Panc1 (cell line): ENCODE measurements around the gene TBC1D7. TPM values are rescaled to one million over a fixed set of nuclear protein-coding genes. Genes with fewer than 3 reads are reported as not detected.

ENCODE experiments used
- ATAC-seq: fragments of 200-7000 bp; cut with Tn5 transposase; 2 replicates; pipeline ENCODE4 v1.9.1; 2020; ENCODE audit warnings: mild to moderate bottlenecking, moderate library complexity
- BruUV-seq: library from RNA; stranded (reverse); fragments of 400-500 nt; replicated peaks from 2 replicates; lab custom pipeline; 2021; lab: Mats Ljungman, UMichigan
- CTCF ChIA-PET: fragments of 300-600 bp; sonication (Branson Sonifier 250); formaldehyde crosslinking; loops from one replicate; lab custom pipeline; 2022; ENCODE audit warnings: antibody characterized with exemption; lab: Charles Lee
- POLR2A ChIA-PET: fragments of 300-600 bp; sonication (Branson Sonifier 250); formaldehyde crosslinking; loops from one replicate; lab custom pipeline; 2022; ENCODE audit warnings: antibody characterized with exemption; lab: Charles Lee
- DNase-seq: peaks from one replicate; pipeline ENCODE4 v3.0.0-alpha.2; 2010; ENCODE audit warnings: low read depth, low spot score
- H3K27ac ChIP-seq: 2 replicates; pipeline ENCODE4 v1.5.1; 2011; ENCODE audit warnings: mild to moderate bottlenecking, low read length, inconsistent platforms
- H3K27me3 ChIP-seq: fragments of 200-500 bp; sonication (Bioruptor generic); 2 replicates; pipeline ENCODE4 v1.6.0; 2014; ENCODE audit warnings: low read length, inconsistent platforms; ENCODE audit not compliant: control insufficient read depth, insufficient read depth
- H3K36me3 ChIP-seq: fragments of 200-500 bp; sonication (Bioruptor generic); 2 replicates; pipeline ENCODE4 v1.5.1; 2014; ENCODE audit warnings: inconsistent platforms, mild to moderate bottlenecking, low read length, moderate library complexity; ENCODE audit not compliant: control insufficient read depth, insufficient read depth
- H3K4me1 ChIP-seq: 2 replicates; pipeline ENCODE4 v1.5.1; 2011; ENCODE audit warnings: inconsistent platforms, mild to moderate bottlenecking, low read length, moderate library complexity; ENCODE audit not compliant: control insufficient read depth, insufficient read depth
- H3K4me3 ChIP-seq, 2 experiments: 2 replicates each; pipeline ENCODE4 v1.5.1; 2011 to 2012; ENCODE audit warnings: low read depth in 2 of 2, low read length in 2 of 2, mild to moderate bottlenecking in 2 of 2, inconsistent platforms in 1 of 2, moderate library complexity in 1 of 2
- H3K9me3 ChIP-seq: fragments of 200-500 bp; sonication (Bioruptor generic); 2 replicates; pipeline ENCODE4 v1.5.1; 2014; ENCODE audit warnings: low read depth, mild to moderate bottlenecking, inconsistent platforms, low read length, moderate library complexity; ENCODE audit not compliant: control insufficient read depth, insufficient read depth
- CTCF ChIP-seq: fragments of 450-650 bp; IDR thresholded peaks from 2 replicates; pipeline ENCODE4 v1.5.1; 2017; ENCODE audit warnings: mild to moderate bottlenecking
- POLR2AphosphoS5 ChIP-seq: IDR thresholded peaks from 2 replicates; pipeline ENCODE4 v1.6.1; 2012; ENCODE audit warnings: mild to moderate bottlenecking, low read depth, low read length, moderate library complexity
- SIN3A ChIP-seq: IDR thresholded peaks from 2 replicates; pipeline ENCODE4 v1.6.1; 2012; ENCODE audit warnings: low read depth, mild to moderate bottlenecking, low read length, moderate library complexity, borderline replicate concordance; ENCODE audit not compliant: insufficient read depth
- TCF7L2 ChIP-seq: IDR thresholded peaks from 2 replicates; pipeline ENCODE4 v1.6.1; 2011; ENCODE audit warnings: mild to moderate bottlenecking, low read depth, low read length, inconsistent platforms
- in situ Hi-C: cut with HindIII; loops from 2 replicates; pipeline ENCODE4 v1.10.0; 2016; ENCODE audit warnings: low sequenced_read_pairs, low pct_unique_long_range_greater_than_20kb
- intact Hi-C: fragments of 100-400 bp; cut with micrococcal nuclease; formaldehyde crosslinking; loops from one replicate; pipeline ENCODE4 v1.10.0; 2022; ENCODE audit not compliant: unreplicated experiment
- total RNA-seq: library from RNA; stranded (reverse); gene quantifications from one replicate; pipeline ENCODE4 v1.2.1, GENCODE V29; 2021; ENCODE audit not compliant: unreplicated experiment
- TF ChIP-seq, protein P1 (sequence below), 2 experiments: IDR thresholded peaks; 2 replicates each; pipeline ENCODE4 v1.6.1; 2011 to 2012; ENCODE audit warnings: low read depth in 2 of 2, control low read depth in 1 of 2, low read length in 1 of 2, mild to moderate bottlenecking in 1 of 2, moderate library complexity in 1 of 2; ENCODE audit not compliant: insufficient read depth in 1 of 2

Gene TBC1D7
- total RNA-seq, 1 experiment from 2014 or later = 27.0 TPM

GRCh38 chr6:13260831-13261230 is 67.5 kb downstream of the TBC1D7 start:
- ChIA-PET CTCF (no interaction called here), POLR2A (no interaction called here)
- H3K4me1 ChIP-seq = no peaks in the 10 kb centered on the region
- TF ChIP-seq TCF7L2 = no peak
- TF ChIP-seq, protein P1, sequence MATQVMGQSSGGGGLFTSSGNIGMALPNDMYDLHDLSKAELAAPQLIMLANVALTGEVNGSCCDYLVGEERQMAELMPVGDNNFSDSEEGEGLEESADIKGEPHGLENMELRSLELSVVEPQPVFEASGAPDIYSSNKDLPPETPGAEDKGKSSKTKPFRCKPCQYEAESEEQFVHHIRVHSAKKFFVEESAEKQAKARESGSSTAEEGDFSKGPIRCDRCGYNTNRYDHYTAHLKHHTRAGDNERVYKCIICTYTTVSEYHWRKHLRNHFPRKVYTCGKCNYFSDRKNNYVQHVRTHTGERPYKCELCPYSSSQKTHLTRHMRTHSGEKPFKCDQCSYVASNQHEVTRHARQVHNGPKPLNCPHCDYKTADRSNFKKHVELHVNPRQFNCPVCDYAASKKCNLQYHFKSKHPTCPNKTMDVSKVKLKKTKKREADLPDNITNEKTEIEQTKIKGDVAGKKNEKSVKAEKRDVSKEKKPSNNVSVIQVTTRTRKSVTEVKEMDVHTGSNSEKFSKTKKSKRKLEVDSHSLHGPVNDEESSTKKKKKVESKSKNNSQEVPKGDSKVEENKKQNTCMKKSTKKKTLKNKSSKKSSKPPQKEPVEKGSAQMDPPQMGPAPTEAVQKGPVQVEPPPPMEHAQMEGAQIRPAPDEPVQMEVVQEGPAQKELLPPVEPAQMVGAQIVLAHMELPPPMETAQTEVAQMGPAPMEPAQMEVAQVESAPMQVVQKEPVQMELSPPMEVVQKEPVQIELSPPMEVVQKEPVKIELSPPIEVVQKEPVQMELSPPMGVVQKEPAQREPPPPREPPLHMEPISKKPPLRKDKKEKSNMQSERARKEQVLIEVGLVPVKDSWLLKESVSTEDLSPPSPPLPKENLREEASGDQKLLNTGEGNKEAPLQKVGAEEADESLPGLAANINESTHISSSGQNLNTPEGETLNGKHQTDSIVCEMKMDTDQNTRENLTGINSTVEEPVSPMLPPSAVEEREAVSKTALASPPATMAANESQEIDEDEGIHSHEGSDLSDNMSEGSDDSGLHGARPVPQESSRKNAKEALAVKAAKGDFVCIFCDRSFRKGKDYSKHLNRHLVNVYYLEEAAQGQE (IDR thresholded peaks at IDR 0.05; ENCODE audit: insufficient read depth in 1 of 2, low read depth in 2 of 2, low read length in 1 of 2) = no peak
- no peak for TF ChIP-seq POLR2AphosphoS5
- no peak for TF ChIP-seq CTCF
- no peak for TF ChIP-seq SIN3A
- ATAC-seq (no peak), DNase-seq (no peak)
- BruUV-seq = no TSS peak
- intact Hi-C loops (no loop called here), in situ Hi-C loops (no loop called here)
- H3K4me3 ChIP-seq = no peak overlapping the region
- H3K27me3 ChIP-seq = peaks cover 3% of the 10 kb centered on the region; the same call in 1 of the 2 replicates
- no peaks in the 10 kb centered on the region for H3K36me3 ChIP-seq
- no peak overlapping the region for H3K27ac ChIP-seq
- no peaks in the 10 kb centered on the region for H3K9me3 ChIP-seq

GRCh38 chr6:13260101-13260598 is 68.2 kb downstream of the TBC1D7 start:
- H3K9me3 ChIP-seq = no peaks in the 10 kb centered on the region
- POLR2A ChIA-PET = no interaction called here
- no TSS peak for BruUV-seq
- no peaks in the 10 kb centered on the region for H3K36me3 ChIP-seq
- H3K4me3 ChIP-seq = no peak overlapping the region
- in situ Hi-C loops = no loop called here
- DNase-seq (no peak), ATAC-seq (no peak)
- no peaks in the 10 kb centered on the region for H3K4me1 ChIP-seq
- intact Hi-C loops = no loop called here
- H3K27ac ChIP-seq = no peak overlapping the region
- peaks cover 3% of the 10 kb centered on the region; the same call in 1 of the 2 replicates for H3K27me3 ChIP-seq
- CTCF ChIA-PET = no interaction called here
- TF ChIP-seq CTCF (no peak), TCF7L2 (no peak), POLR2AphosphoS5 (no peak), SIN3A (no peak)
- TF ChIP-seq, protein P1 (IDR thresholded peaks at IDR 0.05; ENCODE audit: insufficient read depth in 1 of 2, low read depth in 2 of 2, low read length in 1 of 2) = no peak
